ENCODE results near the gene ZNF260. TPM values are rescaled to one million over a fixed set of nuclear protein-coding genes. Genes with fewer than 3 reads are reported as not detected.

Gene ZNF260
- total RNA-seq, 2 donors from 2014 or later: 3.0 to 16.3 TPM

GRCh38 chr19:36514012-36514612, 14.0 kb downstream of the ZNF260 start:
- DNase-seq: no peak
- intact Hi-C loops (cut with DNase I): no loop called here
- H3K9me3 ChIP-seq: peaks cover 0 to 78% (median 16%) of the 10 kb centered on the region in 3 donors
- no peak overlapping the region for H3K27ac ChIP-seq
- H3K4me3 ChIP-seq: no peak overlapping the region
- no peak for ATAC-seq
- no peaks in the 10 kb centered on the region for H3K4me1 ChIP-seq
- H3K27me3 ChIP-seq: no peaks in the 10 kb centered on the region
- TF ChIP-seq, protein P1, sequence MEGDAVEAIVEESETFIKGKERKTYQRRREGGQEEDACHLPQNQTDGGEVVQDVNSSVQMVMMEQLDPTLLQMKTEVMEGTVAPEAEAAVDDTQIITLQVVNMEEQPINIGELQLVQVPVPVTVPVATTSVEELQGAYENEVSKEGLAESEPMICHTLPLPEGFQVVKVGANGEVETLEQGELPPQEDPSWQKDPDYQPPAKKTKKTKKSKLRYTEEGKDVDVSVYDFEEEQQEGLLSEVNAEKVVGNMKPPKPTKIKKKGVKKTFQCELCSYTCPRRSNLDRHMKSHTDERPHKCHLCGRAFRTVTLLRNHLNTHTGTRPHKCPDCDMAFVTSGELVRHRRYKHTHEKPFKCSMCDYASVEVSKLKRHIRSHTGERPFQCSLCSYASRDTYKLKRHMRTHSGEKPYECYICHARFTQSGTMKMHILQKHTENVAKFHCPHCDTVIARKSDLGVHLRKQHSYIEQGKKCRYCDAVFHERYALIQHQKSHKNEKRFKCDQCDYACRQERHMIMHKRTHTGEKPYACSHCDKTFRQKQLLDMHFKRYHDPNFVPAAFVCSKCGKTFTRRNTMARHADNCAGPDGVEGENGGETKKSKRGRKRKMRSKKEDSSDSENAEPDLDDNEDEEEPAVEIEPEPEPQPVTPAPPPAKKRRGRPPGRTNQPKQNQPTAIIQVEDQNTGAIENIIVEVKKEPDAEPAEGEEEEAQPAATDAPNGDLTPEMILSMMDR (IDR thresholded peaks at IDR 0.05): no peak
- no peak for TF ChIP-seq POLR2A (IDR thresholded peaks at IDR 0.05)
- WGBS, 2 donors: 92 to 96% methylated on average over 2 of the region's 2 CpGs
- peaks cover 18 to 38% of the 10 kb centered on the region in 2 donors for H3K36me3 ChIP-seq (replicated peaks in 1 of 2; ENCODE audit: insufficient read depth in 1 of 2, low read depth in 2 of 2)

GRCh38 chr19:36508325-36508724, 19.7 kb downstream of the ZNF260 start:
- ATAC-seq (no peak), DNase-seq (no peak)
- H3K9me3 ChIP-seq: peaks cover 0 to 75% (median 0%) of the 10 kb centered on the region in 3 donors
- no peaks in the 10 kb centered on the region for H3K27me3 ChIP-seq
- WGBS, 2 donors: 82 to 84% methylated on average over 3 of the region's 3 CpGs
- H3K27ac ChIP-seq: no peak overlapping the region
- TF ChIP-seq, protein P1 (IDR thresholded peaks at IDR 0.05): no peak
- TF ChIP-seq POLR2A (IDR thresholded peaks at IDR 0.05): no peak
- intact Hi-C loops (cut with DNase I): no loop called here
- no peaks in the 10 kb centered on the region for H3K36me3 ChIP-seq (replicated peaks in 1 of 2; ENCODE audit: insufficient read depth in 1 of 2, low read depth in 2 of 2)
- no peaks in the 10 kb centered on the region for H3K4me1 ChIP-seq
- H3K4me3 ChIP-seq: no peak overlapping the region

- H3K27me3 ChIP-seq: no peaks in the 10 kb centered on the region
- H3K36me3 ChIP-seq (replicated peaks in 1 of 2; ENCODE audit: insufficient read depth in 1 of 2, low read depth in 2 of 2): no peaks in the 10 kb centered on the region
- peaks cover 0 to 40% (median 0%) of the 10 kb centered on the region in 3 donors for H3K9me3 ChIP-seq
- DNase-seq (no peak), ATAC-seq (no peak)
- intact Hi-C loops (cut with DNase I): no loop called here
- WGBS, 2 donors: 76 to 94% methylated on average over 5 of the region's 5 CpGs
- H3K4me3 ChIP-seq: no peak overlapping the region
- H3K27ac ChIP-seq: no peak overlapping the region
- TF ChIP-seq, protein P1 (IDR thresholded peaks at IDR 0.05): no peak
- TF ChIP-seq POLR2A (IDR thresholded peaks at IDR 0.05): no peak
- H3K4me1 ChIP-seq: no peaks in the 10 kb centered on the region
Observed at GRCh38 chr19:36501973-36502372, 26.1 kb downstream of the ZNF260 start.

GRCh38 chr19:36497001-36497400, 31.1 kb downstream of the ZNF260 start:
- H3K4me3 ChIP-seq: no peak overlapping the region
- no peak overlapping the region for H3K27ac ChIP-seq
- ATAC-seq (no peak), DNase-seq (no peak)
- H3K27me3 ChIP-seq: no peaks in the 10 kb centered on the region
- H3K9me3 ChIP-seq: no peaks in the 10 kb centered on the region
- intact Hi-C loops (cut with DNase I): no loop called here
- TF ChIP-seq, protein P1 (IDR thresholded peaks at IDR 0.05): no peak
- TF ChIP-seq POLR2A (IDR thresholded peaks at IDR 0.05): no peak
- H3K4me1 ChIP-seq: no peaks in the 10 kb centered on the region
- WGBS, 2 donors: 81 to 89% methylated on average over 17 of the region's 17 CpGs
- H3K36me3 ChIP-seq (replicated peaks in 1 of 2; ENCODE audit: insufficient read depth in 1 of 2, low read depth in 2 of 2): no peaks in the 10 kb centered on the region

All from body of pancreas (tissue), 4 donors.